Measurements from ENCODE around the gene GNAI3. TPM values are rescaled to one million over a fixed set of nuclear protein-coding genes. Genes with fewer than 3 reads are reported as not detected.

GNAI3 gene
- total and polyA plus RNA-seq, 10 of the 15 experiments (the other 5 are each of a cell fraction or from before 2014, with no cell fraction given) = 5.9 to 13.8 (median 8.0) TPM

DNA sequence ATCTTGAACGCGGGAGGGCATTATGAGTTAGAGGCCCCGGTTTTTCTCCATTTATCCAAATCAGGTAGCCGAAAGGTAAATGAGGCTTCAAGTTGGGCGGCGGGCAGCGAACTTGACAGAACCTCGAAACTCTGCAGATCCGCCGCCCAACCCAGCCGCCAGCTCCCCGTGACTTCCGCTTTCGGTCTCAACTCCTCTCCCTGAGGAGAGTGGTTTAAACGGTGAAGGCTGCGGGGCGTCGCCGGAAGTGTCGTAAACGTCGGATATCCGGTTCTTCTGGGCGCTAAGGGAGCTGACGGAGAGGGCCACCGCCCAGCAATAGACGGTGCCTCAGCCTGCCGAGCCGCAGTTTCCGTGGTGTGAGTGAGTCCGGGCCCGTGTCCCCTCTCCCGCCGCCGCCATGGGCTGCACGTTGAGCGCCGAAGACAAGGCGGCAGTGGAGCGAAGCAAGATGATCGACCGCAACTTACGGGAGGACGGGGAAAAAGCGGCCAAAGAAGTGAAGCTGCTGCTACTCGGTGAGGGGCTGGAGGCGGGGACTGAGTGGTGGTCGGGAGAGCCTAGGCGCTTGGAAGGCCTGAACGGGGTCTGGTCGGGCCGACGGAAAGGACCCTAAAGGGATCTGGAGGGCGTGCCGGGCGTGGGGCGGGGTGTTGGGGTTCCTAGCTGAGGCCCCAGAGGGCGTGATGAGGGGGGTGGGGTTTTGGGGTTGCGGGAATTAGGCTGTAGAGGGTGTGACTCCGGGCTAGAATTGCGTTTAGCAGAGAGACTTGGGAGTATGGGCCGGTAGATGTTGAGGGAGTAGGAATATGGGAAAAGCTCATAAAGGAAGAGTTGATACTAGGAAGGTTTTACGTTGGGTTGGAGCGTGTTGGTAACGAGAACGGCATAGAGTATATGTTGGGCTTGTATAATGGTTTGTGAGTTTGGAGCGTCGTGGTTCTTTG, at the start of gene GNAI3 (continued):
- TF ChIP-seq, protein P1, sequence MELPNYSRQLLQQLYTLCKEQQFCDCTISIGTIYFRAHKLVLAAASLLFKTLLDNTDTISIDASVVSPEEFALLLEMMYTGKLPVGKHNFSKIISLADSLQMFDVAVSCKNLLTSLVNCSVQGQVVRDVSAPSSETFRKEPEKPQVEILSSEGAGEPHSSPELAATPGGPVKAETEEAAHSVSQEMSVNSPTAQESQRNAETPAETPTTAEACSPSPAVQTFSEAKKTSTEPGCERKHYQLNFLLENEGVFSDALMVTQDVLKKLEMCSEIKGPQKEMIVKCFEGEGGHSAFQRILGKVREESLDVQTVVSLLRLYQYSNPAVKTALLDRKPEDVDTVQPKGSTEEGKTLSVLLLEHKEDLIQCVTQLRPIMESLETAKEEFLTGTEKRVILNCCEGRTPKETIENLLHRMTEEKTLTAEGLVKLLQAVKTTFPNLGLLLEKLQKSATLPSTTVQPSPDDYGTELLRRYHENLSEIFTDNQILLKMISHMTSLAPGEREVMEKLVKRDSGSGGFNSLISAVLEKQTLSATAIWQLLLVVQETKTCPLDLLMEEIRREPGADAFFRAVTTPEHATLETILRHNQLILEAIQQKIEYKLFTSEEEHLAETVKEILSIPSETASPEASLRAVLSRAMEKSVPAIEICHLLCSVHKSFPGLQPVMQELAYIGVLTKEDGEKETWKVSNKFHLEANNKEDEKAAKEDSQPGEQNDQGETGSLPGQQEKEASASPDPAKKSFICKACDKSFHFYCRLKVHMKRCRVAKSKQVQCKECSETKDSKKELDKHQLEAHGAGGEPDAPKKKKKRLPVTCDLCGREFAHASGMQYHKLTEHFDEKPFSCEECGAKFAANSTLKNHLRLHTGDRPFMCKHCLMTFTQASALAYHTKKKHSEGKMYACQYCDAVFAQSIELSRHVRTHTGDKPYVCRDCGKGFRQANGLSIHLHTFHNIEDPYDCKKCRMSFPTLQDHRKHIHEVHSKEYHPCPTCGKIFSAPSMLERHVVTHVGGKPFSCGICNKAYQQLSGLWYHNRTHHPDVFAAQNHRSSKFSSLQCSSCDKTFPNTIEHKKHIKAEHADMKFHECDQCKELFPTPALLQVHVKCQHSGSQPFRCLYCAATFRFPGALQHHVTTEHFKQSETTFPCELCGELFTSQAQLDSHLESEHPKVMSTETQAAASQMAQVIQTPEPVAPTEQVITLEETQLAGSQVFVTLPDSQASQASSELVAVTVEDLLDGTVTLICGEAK (IDR thresholded peaks at IDR 0.05; ENCODE audit: borderline replicate concordance) = peak; percentile 94
- TF ChIP-seq BHLHE40 (IDR thresholded peaks at IDR 0.05; ENCODE audit: borderline replicate concordance in 1 of 2, low read depth in 2 of 2, low read length in 1 of 2) = peak; percentile 94
- TF ChIP-seq ZNF207 (IDR thresholded peaks at IDR 0.05; ENCODE audit: borderline replicate concordance) = no peak; the same call in 1 of the 2 replicates
- TF ChIP-seq, protein P2, sequence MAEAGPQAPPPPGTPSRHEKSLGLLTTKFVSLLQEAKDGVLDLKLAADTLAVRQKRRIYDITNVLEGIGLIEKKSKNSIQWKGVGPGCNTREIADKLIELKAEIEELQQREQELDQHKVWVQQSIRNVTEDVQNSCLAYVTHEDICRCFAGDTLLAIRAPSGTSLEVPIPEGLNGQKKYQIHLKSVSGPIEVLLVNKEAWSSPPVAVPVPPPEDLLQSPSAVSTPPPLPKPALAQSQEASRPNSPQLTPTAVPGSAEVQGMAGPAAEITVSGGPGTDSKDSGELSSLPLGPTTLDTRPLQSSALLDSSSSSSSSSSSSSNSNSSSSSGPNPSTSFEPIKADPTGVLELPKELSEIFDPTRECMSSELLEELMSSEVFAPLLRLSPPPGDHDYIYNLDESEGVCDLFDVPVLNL (IDR thresholded peaks at IDR 0.05; ENCODE audit: low read depth, low read length) = peak; percentile 18; the same call in 1 of the 2 replicates
- TF ChIP-seq FOS (IDR thresholded peaks at IDR 0.05; ENCODE audit: borderline replicate concordance, extremely low read depth, insufficient read length) = no peak
- TF ChIP-seq EGR1 (IDR thresholded peaks at IDR 0.05; ENCODE audit: borderline replicate concordance in 1 of 2, low read depth in 2 of 2, low read length in 2 of 2) = peak; percentile 17 to 25; a peak in 1 of 3 replicates
- TF ChIP-seq, protein P3, sequence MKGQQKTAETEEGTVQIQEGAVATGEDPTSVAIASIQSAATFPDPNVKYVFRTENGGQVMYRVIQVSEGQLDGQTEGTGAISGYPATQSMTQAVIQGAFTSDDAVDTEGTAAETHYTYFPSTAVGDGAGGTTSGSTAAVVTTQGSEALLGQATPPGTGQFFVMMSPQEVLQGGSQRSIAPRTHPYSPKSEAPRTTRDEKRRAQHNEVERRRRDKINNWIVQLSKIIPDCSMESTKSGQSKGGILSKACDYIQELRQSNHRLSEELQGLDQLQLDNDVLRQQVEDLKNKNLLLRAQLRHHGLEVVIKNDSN (IDR thresholded peaks at IDR 0.05; ENCODE audit: borderline replicate concordance, extremely low read length, insufficient read depth, low read depth, low read length) = peak; percentile 47
- TF ChIP-seq, protein P4, sequence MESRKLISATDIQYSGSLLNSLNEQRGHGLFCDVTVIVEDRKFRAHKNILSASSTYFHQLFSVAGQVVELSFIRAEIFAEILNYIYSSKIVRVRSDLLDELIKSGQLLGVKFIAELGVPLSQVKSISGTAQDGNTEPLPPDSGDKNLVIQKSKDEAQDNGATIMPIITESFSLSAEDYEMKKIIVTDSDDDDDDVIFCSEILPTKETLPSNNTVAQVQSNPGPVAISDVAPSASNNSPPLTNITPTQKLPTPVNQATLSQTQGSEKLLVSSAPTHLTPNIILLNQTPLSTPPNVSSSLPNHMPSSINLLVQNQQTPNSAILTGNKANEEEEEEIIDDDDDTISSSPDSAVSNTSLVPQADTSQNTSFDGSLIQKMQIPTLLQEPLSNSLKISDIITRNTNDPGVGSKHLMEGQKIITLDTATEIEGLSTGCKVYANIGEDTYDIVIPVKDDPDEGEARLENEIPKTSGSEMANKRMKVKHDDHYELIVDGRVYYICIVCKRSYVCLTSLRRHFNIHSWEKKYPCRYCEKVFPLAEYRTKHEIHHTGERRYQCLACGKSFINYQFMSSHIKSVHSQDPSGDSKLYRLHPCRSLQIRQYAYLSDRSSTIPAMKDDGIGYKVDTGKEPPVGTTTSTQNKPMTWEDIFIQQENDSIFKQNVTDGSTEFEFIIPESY (IDR thresholded peaks at IDR 0.05) = no peak
- TF ChIP-seq SUZ12 (IDR thresholded peaks at IDR 0.05; ENCODE audit: unreplicated experiment) = no peak
- TF ChIP-seq, protein P5, sequence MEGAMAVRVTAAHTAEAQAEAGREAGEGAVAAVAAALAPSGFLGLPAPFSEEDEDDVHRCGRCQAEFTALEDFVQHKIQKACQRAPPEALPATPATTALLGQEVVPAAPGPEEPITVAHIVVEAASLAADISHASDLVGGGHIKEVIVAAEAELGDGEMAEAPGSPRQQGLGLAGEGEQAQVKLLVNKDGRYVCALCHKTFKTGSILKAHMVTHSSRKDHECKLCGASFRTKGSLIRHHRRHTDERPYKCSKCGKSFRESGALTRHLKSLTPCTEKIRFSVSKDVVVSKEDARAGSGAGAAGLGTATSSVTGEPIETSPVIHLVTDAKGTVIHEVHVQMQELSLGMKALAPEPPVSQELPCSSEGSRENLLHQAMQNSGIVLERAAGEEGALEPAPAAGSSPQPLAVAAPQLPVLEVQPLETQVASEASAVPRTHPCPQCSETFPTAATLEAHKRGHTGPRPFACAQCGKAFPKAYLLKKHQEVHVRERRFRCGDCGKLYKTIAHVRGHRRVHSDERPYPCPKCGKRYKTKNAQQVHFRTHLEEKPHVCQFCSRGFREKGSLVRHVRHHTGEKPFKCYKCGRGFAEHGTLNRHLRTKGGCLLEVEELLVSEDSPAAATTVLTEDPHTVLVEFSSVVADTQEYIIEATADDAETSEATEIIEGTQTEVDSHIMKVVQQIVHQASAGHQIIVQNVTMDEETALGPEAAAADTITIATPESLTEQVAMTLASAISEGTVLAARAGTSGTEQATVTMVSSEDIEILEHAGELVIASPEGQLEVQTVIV (IDR thresholded peaks at IDR 0.05; ENCODE audit: borderline replicate concordance, partially characterized antibody) = peak; percentile 97
- peak; percentile 80; the same call in 1 of the 2 replicates for TF ChIP-seq POLR2AphosphoS2 (IDR thresholded peaks at IDR 0.05; ENCODE audit: low read depth, low read length)
- TF ChIP-seq SIN3A (IDR thresholded peaks at IDR 0.05; ENCODE audit: low read depth, low read length) = peak; percentile 95
- no peak for TF ChIP-seq BCL11A (IDR thresholded peaks at IDR 0.05; ENCODE audit: low read depth, low read length)
- TF ChIP-seq, protein P6, sequence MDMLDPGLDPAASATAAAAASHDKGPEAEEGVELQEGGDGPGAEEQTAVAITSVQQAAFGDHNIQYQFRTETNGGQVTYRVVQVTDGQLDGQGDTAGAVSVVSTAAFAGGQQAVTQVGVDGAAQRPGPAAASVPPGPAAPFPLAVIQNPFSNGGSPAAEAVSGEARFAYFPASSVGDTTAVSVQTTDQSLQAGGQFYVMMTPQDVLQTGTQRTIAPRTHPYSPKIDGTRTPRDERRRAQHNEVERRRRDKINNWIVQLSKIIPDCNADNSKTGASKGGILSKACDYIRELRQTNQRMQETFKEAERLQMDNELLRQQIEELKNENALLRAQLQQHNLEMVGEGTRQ (IDR thresholded peaks at IDR 0.05; ENCODE audit: borderline replicate concordance, low read depth, low read length) = peak; percentile 52
